Measurements from ENCODE around the gene WNT11.

WNT11 gene

GRCh38 chr11:76237000-76237649 is 30.8 kb upstream of the WNT11 start:
- no peak for ATAC-seq
- TF ChIP-seq TOX (CRISPR knock-in tag; IDR thresholded peaks at IDR 0.05; ENCODE audit: borderline replicate concordance): no peak
- no peak for TF ChIP-seq GLIS3 (CRISPR knock-in tag; IDR thresholded peaks at IDR 0.05)
- no peak for TF ChIP-seq BACH2 (CRISPR knock-in tag; IDR thresholded peaks at IDR 0.05; ENCODE audit: borderline replicate concordance)
- no peak for TF ChIP-seq RARB (CRISPR knock-in tag; IDR thresholded peaks at IDR 0.05)

DNA sequence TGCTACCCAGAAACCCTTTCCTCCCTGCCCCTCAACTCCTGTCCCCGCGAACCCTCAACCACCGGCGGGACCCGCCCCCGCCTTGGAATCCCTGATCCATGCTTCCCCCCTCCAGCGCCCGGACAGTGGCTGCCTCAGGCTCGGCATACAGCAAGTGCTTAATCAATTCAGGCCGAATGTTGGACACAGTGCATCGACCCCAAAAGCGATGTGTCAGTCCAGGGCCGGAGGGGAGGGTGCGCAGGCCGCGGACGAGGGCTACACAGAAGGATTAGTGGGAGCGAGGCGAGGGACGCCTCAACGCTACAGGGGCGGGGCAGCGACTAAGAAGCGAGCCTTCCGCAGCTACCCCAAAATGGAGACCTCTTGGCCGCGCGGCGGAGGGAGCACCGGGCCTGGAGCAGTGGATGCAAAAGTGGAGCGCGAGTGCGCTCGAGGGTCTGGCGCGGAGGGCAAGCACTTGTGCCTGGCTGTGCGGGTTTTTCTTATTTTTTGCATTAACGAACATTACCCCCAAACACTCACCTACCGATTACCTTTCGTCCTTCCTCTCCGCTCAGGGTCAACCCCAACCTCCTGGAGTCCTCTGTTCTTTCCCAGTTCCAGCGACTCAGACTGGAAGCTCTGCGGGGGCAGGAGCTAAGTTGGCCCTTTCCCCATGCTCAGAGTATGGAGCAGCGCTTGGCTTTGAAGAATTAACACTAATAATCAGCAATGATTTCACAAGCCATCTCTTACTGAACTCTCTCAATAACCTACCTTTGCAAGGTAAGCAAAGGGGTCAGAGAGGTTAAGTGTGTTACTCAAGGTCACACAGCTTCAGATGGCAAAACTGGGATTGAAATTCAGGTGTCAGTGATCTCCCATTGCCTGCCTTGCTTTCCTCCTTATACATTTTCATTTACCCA is 30.0 kb upstream of the WNT11 start:
- peak; percentile 68 for ATAC-seq
- TF ChIP-seq ESRRG (CRISPR knock-in tag; IDR thresholded peaks at IDR 0.05) (no peak), SNAI2 (CRISPR knock-in tag; IDR thresholded peaks at IDR 0.05) (no peak), GLIS3 (CRISPR knock-in tag; IDR thresholded peaks at IDR 0.05) (no peak)
- TF ChIP-seq, protein P1, sequence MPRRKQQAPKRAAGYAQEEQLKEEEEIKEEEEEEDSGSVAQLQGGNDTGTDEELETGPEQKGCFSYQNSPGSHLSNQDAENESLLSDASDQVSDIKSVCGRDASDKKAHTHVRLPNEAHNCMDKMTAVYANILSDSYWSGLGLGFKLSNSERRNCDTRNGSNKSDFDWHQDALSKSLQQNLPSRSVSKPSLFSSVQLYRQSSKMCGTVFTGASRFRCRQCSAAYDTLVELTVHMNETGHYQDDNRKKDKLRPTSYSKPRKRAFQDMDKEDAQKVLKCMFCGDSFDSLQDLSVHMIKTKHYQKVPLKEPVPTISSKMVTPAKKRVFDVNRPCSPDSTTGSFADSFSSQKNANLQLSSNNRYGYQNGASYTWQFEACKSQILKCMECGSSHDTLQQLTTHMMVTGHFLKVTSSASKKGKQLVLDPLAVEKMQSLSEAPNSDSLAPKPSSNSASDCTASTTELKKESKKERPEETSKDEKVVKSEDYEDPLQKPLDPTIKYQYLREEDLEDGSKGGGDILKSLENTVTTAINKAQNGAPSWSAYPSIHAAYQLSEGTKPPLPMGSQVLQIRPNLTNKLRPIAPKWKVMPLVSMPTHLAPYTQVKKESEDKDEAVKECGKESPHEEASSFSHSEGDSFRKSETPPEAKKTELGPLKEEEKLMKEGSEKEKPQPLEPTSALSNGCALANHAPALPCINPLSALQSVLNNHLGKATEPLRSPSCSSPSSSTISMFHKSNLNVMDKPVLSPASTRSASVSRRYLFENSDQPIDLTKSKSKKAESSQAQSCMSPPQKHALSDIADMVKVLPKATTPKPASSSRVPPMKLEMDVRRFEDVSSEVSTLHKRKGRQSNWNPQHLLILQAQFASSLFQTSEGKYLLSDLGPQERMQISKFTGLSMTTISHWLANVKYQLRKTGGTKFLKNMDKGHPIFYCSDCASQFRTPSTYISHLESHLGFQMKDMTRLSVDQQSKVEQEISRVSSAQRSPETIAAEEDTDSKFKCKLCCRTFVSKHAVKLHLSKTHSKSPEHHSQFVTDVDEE (CRISPR knock-in tag; IDR thresholded peaks at IDR 0.05): no peak
- TF ChIP-seq, protein P2, sequence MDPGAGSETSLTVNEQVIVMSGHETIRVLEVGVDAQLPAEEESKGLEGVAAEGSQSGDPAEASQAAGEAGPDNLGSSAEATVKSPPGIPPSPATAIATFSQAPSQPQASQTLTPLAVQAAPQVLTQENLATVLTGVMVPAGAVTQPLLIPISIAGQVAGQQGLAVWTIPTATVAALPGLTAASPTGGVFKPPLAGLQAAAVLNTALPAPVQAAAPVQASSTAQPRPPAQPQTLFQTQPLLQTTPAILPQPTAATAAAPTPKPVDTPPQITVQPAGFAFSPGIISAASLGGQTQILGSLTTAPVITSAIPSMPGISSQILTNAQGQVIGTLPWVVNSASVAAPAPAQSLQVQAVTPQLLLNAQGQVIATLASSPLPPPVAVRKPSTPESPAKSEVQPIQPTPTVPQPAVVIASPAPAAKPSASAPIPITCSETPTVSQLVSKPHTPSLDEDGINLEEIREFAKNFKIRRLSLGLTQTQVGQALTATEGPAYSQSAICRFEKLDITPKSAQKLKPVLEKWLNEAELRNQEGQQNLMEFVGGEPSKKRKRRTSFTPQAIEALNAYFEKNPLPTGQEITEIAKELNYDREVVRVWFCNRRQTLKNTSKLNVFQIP (CRISPR knock-in tag; IDR thresholded peaks at IDR 0.05; ENCODE audit: borderline replicate concordance, low read depth): no peak

GRCh38 chr11:76235233-76236091 is 29.2 kb upstream of the WNT11 start:
- peak; percentile 87 for ATAC-seq
- TF ChIP-seq GLIS3 (CRISPR knock-in tag; IDR thresholded peaks at IDR 0.05): 0 out of 2 replicates have a peak, but pooled peaks have one; percentile 4
- TF ChIP-seq, protein P1 (CRISPR knock-in tag; IDR thresholded peaks at IDR 0.05): 0 out of 2 replicates have a peak, but pooled peaks have one; percentile 22
- no peak for TF ChIP-seq ARNTL (CRISPR knock-in tag; IDR thresholded peaks at IDR 0.05; ENCODE audit: borderline replicate concordance, low read depth)
- 0 out of 2 replicates have a peak, but pooled peaks have one; percentile 49 for TF ChIP-seq SNAI2 (CRISPR knock-in tag; IDR thresholded peaks at IDR 0.05)

DNA sequence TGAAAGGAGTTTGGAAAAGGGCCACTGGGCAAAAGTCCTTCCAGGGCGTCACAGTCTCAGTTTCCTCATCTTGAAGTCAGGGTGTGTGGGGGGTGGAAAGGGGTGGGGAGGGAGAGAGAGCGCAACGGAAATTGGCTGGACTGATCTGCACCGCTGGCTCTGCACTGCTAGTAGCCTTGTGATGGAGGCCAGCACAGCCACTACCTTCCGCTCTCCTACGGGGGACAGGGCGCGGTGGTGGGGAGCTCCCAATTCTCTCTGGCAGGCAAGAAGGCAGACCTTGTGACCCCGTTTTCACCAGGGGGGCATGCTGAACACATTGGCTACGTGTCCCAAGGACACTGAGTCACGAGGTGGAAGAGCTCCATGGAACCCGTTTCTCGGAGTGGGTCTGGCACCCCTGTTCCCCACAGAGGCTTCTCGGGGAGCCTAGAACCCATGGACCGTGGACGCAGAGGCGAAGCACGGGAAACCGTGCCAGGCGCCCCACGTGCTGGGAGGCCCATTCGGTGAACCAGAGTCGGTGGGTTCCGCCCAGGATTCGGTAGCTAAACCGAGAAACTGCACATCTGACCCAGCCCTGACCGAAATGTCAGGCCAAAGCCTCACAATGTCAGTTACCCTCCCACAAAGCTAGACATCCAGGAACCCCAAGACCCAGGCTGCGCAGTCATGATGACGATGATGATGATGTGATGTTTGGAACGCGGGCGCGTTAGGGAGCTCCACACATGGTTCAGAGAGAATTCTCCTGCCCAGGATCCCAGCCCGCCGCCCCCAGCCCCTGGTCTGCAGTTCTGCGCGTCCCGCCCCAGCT is 28.3 kb upstream of the WNT11 start:
- peak; percentile 37 for ATAC-seq
- TF ChIP-seq SNAI2 (CRISPR knock-in tag; IDR thresholded peaks at IDR 0.05) (0 out of 2 replicates have a peak, but pooled peaks have one; percentile 27), BACH2 (CRISPR knock-in tag; IDR thresholded peaks at IDR 0.05; ENCODE audit: borderline replicate concordance) (no peak)

GRCh38 chr11:76234021-76234415 is 27.7 kb upstream of the WNT11 start:
- ATAC-seq: no peak
- TF ChIP-seq GLIS3 (CRISPR knock-in tag; IDR thresholded peaks at IDR 0.05): no peak
- TF ChIP-seq TOX (CRISPR knock-in tag; IDR thresholded peaks at IDR 0.05; ENCODE audit: borderline replicate concordance): no peak
- TF ChIP-seq ZFP3 (CRISPR knock-in tag; IDR thresholded peaks at IDR 0.05): no peak
- TF ChIP-seq BACH2 (CRISPR knock-in tag; IDR thresholded peaks at IDR 0.05; ENCODE audit: borderline replicate concordance): no peak
- TF ChIP-seq, protein P3, sequence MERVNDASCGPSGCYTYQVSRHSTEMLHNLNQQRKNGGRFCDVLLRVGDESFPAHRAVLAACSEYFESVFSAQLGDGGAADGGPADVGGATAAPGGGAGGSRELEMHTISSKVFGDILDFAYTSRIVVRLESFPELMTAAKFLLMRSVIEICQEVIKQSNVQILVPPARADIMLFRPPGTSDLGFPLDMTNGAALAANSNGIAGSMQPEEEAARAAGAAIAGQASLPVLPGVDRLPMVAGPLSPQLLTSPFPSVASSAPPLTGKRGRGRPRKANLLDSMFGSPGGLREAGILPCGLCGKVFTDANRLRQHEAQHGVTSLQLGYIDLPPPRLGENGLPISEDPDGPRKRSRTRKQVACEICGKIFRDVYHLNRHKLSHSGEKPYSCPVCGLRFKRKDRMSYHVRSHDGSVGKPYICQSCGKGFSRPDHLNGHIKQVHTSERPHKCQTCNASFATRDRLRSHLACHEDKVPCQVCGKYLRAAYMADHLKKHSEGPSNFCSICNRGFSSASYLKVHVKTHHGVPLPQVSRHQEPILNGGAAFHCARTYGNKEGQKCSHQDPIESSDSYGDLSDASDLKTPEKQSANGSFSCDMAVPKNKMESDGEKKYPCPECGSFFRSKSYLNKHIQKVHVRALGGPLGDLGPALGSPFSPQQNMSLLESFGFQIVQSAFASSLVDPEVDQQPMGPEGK (CRISPR knock-in tag; IDR thresholded peaks at IDR 0.05; ENCODE audit: borderline replicate concordance): no peak
- TF ChIP-seq CREB5 (CRISPR knock-in tag; IDR thresholded peaks at IDR 0.05; ENCODE audit: low read depth): no peak
- TF ChIP-seq, protein P1 (CRISPR knock-in tag; IDR thresholded peaks at IDR 0.05): no peak

Measured in SK-N-SH treated with all-trans-retinoic acid at 6 μM for 48 hours (cell line).